ENCODE results near the gene LITAFD. TPM values are rescaled to one million over a fixed set of nuclear protein-coding genes. Genes with fewer than 3 reads are reported as not detected.

Gene LITAFD
- total and polyA plus RNA-seq, 9 of the 15 experiments (the other 6 are each of a cell fraction or from before 2014, with no cell fraction given): not detected

DNA sequence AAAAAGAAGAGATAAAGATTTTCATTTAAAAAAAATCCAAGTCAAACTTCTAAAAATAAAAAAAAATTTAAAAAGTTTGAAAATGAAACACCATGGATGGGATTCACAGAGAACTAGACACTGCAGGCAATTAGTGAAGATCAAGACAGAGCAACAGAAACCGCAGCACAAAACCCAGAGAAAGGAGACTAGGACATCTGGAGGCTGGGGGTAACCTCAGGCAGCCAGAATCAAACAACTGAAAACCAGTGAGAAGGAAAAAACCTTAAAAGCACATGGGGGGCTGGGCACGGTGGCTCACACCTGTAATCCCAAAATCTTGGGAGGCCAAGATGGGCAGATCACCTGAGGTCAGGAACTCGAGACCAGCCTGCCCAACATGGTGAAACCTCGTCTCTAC lies 30.6 kb downstream of the LITAFD start:
- H3K36me3 ChIP-seq (ENCODE audit: control insufficient read depth, insufficient read depth, low read length): peaks cover 94% of the 10 kb centered on the region
- no peaks in the 10 kb centered on the region for H3K4me1 ChIP-seq (replicated peaks in 1 of 2; ENCODE audit: control insufficient read depth in 2 of 2, insufficient read depth in 2 of 2, low read length in 2 of 2)
- intact Hi-C loops (cut with micrococcal nuclease): no loop called here
- no peak for ATAC-seq
- no peak overlapping the region for H3K9ac ChIP-seq (ENCODE audit: insufficient read depth in 1 of 2, low read depth in 2 of 2, low read length in 2 of 2)
- no TSS peak for BruUV-seq (replicated peaks)
- no peaks in the 10 kb centered on the region for H3K9me3 ChIP-seq (replicated peaks; ENCODE audit: control insufficient read depth, insufficient read depth, low read depth, low read length)
- no peak overlapping the region for H3K4me3 ChIP-seq
- 0 out of 3 replicates have a peak, but pooled peaks cover 4% of the 10 kb centered on the region for H3K79me2 ChIP-seq (ENCODE audit: control insufficient read depth, insufficient read depth, low read length)
- no peak for TF ChIP-seq HDAC2 (IDR thresholded peaks at IDR 0.05)
- TF ChIP-seq KLF16 (IDR thresholded peaks at IDR 0.05): no peak
- TF ChIP-seq ZNF280B (CRISPR knock-in tag; IDR thresholded peaks at IDR 0.05): no peak
- no peak for TF ChIP-seq NFIC (IDR thresholded peaks at IDR 0.05)
- TF ChIP-seq FUS (optimal IDR thresholded peaks at IDR 0.05; ENCODE audit: low read depth, low read length): no peak
- no peak for TF ChIP-seq CREB5 (CRISPR knock-in tag; IDR thresholded peaks at IDR 0.05)
- TF ChIP-seq LCOR (CRISPR knock-in tag; IDR thresholded peaks at IDR 0.05): no peak
- TF ChIP-seq ZNF165 (CRISPR knock-in tag; IDR thresholded peaks at IDR 0.05; ENCODE audit: borderline replicate concordance): no peak
- TF ChIP-seq RAD21 (CRISPR knock-in tag; conservative IDR thresholded peaks at IDR 0.05 in 1 of 2, IDR thresholded peaks at IDR 0.05 in 1 of 2): no peak
- TF ChIP-seq WHSC1 (IDR thresholded peaks at IDR 0.05; ENCODE audit: low read length): no peak
- TF ChIP-seq MYBL2 (IDR thresholded peaks at IDR 0.05; ENCODE audit: low read depth): no peak
- TF ChIP-seq MYBL2 (CRISPR knock-in tag; IDR thresholded peaks at IDR 0.05; ENCODE audit: borderline replicate concordance): no peak
- no peak for TF ChIP-seq TEAD1 (CRISPR knock-in tag; IDR thresholded peaks at IDR 0.05)
- TF ChIP-seq TCF3 (CRISPR knock-in tag; IDR thresholded peaks at IDR 0.05): no peak
- TF ChIP-seq, protein P1, sequence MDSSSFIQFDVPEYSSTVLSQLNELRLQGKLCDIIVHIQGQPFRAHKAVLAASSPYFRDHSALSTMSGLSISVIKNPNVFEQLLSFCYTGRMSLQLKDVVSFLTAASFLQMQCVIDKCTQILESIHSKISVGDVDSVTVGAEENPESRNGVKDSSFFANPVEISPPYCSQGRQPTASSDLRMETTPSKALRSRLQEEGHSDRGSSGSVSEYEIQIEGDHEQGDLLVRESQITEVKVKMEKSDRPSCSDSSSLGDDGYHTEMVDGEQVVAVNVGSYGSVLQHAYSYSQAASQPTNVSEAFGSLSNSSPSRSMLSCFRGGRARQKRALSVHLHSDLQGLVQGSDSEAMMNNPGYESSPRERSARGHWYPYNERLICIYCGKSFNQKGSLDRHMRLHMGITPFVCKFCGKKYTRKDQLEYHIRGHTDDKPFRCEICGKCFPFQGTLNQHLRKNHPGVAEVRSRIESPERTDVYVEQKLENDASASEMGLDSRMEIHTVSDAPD (CRISPR knock-in tag; IDR thresholded peaks at IDR 0.05): no peak
- TF ChIP-seq TRIM28 (IDR thresholded peaks at IDR 0.05): no peak
- TF ChIP-seq ZNF75A (CRISPR knock-in tag; IDR thresholded peaks at IDR 0.05): no peak
- TF ChIP-seq ZNF174 (CRISPR knock-in tag; IDR thresholded peaks at IDR 0.05): no peak
- TF ChIP-seq DNMT1 (IDR thresholded peaks at IDR 0.05): no peak
- ChIA-PET CTCF (ENCODE audit: low intra/inter-chr PET ratio) (no interaction called here), POLR2A (no interaction called here)
- no peak overlapping the region for H3K27ac ChIP-seq (ENCODE audit: extremely low read depth, low read depth, low read length)
- WGBS (ENCODE audit: insufficient coverage, low coverage, missing lambda C conversion rate): 93% methylated on average over 4 of the region's 4 CpGs
- no peaks in the 10 kb centered on the region for H3K27me3 ChIP-seq (ENCODE audit: control insufficient read depth in 2 of 2, insufficient read depth in 2 of 2, low read length in 2 of 2)
- no peak for DNase-seq (ENCODE audit: extremely low read depth in 1 of 4, low spot score in 3 of 4)
- in situ Hi-C loops (cut with MboI): no loop called here
- no peak for FAIRE-seq
- H3K4me2 ChIP-seq (ENCODE audit: insufficient read depth, low read length): no peak overlapping the region
- H2AFZ ChIP-seq (ENCODE audit: low read depth, low read length): no peak overlapping the region
- no peaks in the 10 kb centered on the region for H3K9me1 ChIP-seq (ENCODE audit: control insufficient read depth, insufficient read depth, low read length)
- H4K20me1 ChIP-seq (replicated peaks; ENCODE audit: control insufficient read depth, insufficient read depth, low read length): 0 out of 2 replicates have a peak, but pooled peaks cover 3% of the 10 kb centered on the region
